ENCODE results near the gene ATP6V1G1.
"Not testable (repeated sequence)": the region's sequence is repeated elsewhere in the genome, so short reads cannot be mapped to it uniquely, and the experiment has no call there.

Gene ATP6V1G1

GRCh38 chr9:114560956-114561355 lies 26.6 kb upstream of the ATP6V1G1 start:
- H3K4me3 ChIP-seq (replicated peaks; ENCODE audit: low read depth, low read length), result no peak overlapping the region
- no peak for DNase-seq (ENCODE audit: low read depth)
- no peak for TF ChIP-seq CTCF (IDR thresholded peaks at IDR 0.05; ENCODE audit: low read length, missing control alignments)

- DNase-seq (ENCODE audit: low read depth), result no peak
- TF ChIP-seq CTCF (IDR thresholded peaks at IDR 0.05; ENCODE audit: low read length, missing control alignments), result no peak
These were observed 25.8 kb upstream of the ATP6V1G1 start for GRCh38 chr9:114561771-114562170.

GRCh38 chr9:114565204-114565603 lies 22.4 kb upstream of the ATP6V1G1 start:
- H3K4me3 ChIP-seq (replicated peaks; ENCODE audit: low read depth, low read length), result no peak overlapping the region
- no peak for DNase-seq (ENCODE audit: low read depth)
- TF ChIP-seq CTCF (IDR thresholded peaks at IDR 0.05; ENCODE audit: low read length, missing control alignments), result no peak

More at GRCh38 chr9:114561771-114562170, 25.8 kb upstream of the ATP6V1G1 start:
- H3K4me3 ChIP-seq (replicated peaks; ENCODE audit: low read depth, low read length), result no peak overlapping the region

- DNase-seq (ENCODE audit: low read depth), result no peak
- no peak overlapping the region for H3K4me3 ChIP-seq (replicated peaks; ENCODE audit: low read depth, low read length)
- no peak for TF ChIP-seq CTCF (IDR thresholded peaks at IDR 0.05; ENCODE audit: low read length, missing control alignments)
These were observed 16.8 kb upstream of the ATP6V1G1 start for GRCh38 chr9:114570742-114571141.

GRCh38 chr9:114571391-114571790 lies 16.2 kb upstream of the ATP6V1G1 start:
- no peak for TF ChIP-seq CTCF (IDR thresholded peaks at IDR 0.05; ENCODE audit: low read length, missing control alignments)
- DNase-seq (ENCODE audit: low read depth), result no peak
- H3K4me3 ChIP-seq (replicated peaks; ENCODE audit: low read depth, low read length), result no peak overlapping the region

- DNase-seq (ENCODE audit: low read depth), result no peak
- no peak for TF ChIP-seq CTCF (IDR thresholded peaks at IDR 0.05; ENCODE audit: low read length, missing control alignments)
- no peak overlapping the region for H3K4me3 ChIP-seq (replicated peaks; ENCODE audit: low read depth, low read length)
These were observed 15.4 kb upstream of the ATP6V1G1 start for GRCh38 chr9:114572199-114572598.

GRCh38 chr9:114574438-114574837 lies 13.1 kb upstream of the ATP6V1G1 start:
- no peak for DNase-seq (ENCODE audit: low read depth)
- H3K4me3 ChIP-seq (replicated peaks; ENCODE audit: low read depth, low read length), result no peak overlapping the region
- TF ChIP-seq CTCF (IDR thresholded peaks at IDR 0.05; ENCODE audit: low read length, missing control alignments), result no peak

- H3K4me3 ChIP-seq (replicated peaks; ENCODE audit: low read depth, low read length); DNase-seq (ENCODE audit: low read depth): not testable (repeated sequence)
These were observed 10.8 kb upstream of the ATP6V1G1 start for GRCh38 chr9:114576779-114577178.

- DNase-seq (ENCODE audit: low read depth); H3K4me3 ChIP-seq (replicated peaks; ENCODE audit: low read depth, low read length): not testable (repeated sequence)
These were observed 9.4 kb upstream of the ATP6V1G1 start for GRCh38 chr9:114578134-114578533.
